Lower leg skin (tissue), 4 donors: ENCODE measurements around the gene TAAR1. TPM values are rescaled to one million over a fixed set of nuclear protein-coding genes. Genes with fewer than 3 reads are reported as not detected.
"Not testable (repeated sequence)": the region's sequence is repeated elsewhere in the genome, so short reads cannot be mapped to it uniquely, and the experiment has no call there.

Experiments used
- DNase-seq, 2 donors: peaks; one replicate each; pipeline ENCODE4 v3.0.0-alpha.2; 2019; ENCODE audit warnings: low spot score in 2 of 2
- H3K4me3 ChIP-seq: fragments of 200-600 bp; sonication (generic); 2 replicates; pipeline ENCODE4 v1.5.1; 2017; ENCODE audit warnings: mild to moderate bottlenecking, low read depth; ENCODE audit not compliant: poor library complexity, severe bottlenecking
- POLR2A ChIP-seq, 2 donors: fragments of 450-650 bp; IDR thresholded peaks; one replicate each; pipeline ENCODE4 v1.6.1; 2016 to 2017; ENCODE audit warnings: antibody characterized with exemption in 2 of 2, mild to moderate bottlenecking in 1 of 2, moderate library complexity in 1 of 2
- WGBS, 2 donors: methylation state at CpG; one replicate each; pipeline ENCODE4 v1.1.5; 2018; 5-methylcytosine and 5-hydroxymethylcytosine counted together
- intact Hi-C: fragments of 100-400 bp; cut with DNase I; formaldehyde crosslinking; loops from one replicate; pipeline ENCODE4 v1.15.0; 2023; ENCODE audit warnings: low total_unique reads
- total RNA-seq, 4 donors: library from RNA; depleted of rRNA; stranded (reverse); fragments of >200 nt; gene quantifications; one replicate each; pipeline ENCODE4 v1.1.0, GENCODE V29; 2016
- TF ChIP-seq, protein P1 (sequence below), 3 donors: fragments of 450-650 bp; IDR thresholded peaks; one replicate each; pipeline ENCODE4 v1.5.1; 2016; ENCODE audit warnings: antibody characterized with exemption in 3 of 3, mild to moderate bottlenecking in 3 of 3, moderate library complexity in 2 of 3

Gene TAAR1
- total RNA-seq, 4 donors from 2014 or later = not detected

DNA sequence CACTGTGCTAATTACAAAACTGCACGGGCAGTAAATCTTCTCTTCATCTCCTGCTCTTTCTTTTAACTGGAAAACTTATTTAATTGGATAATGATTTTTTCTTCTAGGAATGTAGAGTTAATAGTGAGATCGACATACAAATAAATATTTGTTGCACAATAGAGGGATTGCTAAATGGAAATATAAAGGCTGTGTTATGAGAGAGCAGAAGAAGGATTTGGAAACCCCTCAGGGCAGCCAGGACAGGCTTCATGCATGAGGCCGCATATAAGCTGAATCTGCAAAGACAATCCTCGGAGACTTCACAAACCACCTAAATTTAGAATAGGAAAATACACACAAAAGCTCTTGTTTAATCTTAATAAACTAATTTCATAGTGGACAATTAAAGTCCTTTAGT lies 2.9 kb upstream of the TAAR1 start:
- 68 to 74% methylated on average over 4 of the region's 4 CpGs for WGBS, 2 donors
- TF ChIP-seq POLR2A (IDR thresholded peaks at IDR 0.05) = no peak
- TF ChIP-seq, protein P1, sequence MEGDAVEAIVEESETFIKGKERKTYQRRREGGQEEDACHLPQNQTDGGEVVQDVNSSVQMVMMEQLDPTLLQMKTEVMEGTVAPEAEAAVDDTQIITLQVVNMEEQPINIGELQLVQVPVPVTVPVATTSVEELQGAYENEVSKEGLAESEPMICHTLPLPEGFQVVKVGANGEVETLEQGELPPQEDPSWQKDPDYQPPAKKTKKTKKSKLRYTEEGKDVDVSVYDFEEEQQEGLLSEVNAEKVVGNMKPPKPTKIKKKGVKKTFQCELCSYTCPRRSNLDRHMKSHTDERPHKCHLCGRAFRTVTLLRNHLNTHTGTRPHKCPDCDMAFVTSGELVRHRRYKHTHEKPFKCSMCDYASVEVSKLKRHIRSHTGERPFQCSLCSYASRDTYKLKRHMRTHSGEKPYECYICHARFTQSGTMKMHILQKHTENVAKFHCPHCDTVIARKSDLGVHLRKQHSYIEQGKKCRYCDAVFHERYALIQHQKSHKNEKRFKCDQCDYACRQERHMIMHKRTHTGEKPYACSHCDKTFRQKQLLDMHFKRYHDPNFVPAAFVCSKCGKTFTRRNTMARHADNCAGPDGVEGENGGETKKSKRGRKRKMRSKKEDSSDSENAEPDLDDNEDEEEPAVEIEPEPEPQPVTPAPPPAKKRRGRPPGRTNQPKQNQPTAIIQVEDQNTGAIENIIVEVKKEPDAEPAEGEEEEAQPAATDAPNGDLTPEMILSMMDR (IDR thresholded peaks at IDR 0.05) = no peak
- no peak for DNase-seq
- intact Hi-C loops = no loop called here
- H3K4me3 ChIP-seq = no peak overlapping the region

DNA sequence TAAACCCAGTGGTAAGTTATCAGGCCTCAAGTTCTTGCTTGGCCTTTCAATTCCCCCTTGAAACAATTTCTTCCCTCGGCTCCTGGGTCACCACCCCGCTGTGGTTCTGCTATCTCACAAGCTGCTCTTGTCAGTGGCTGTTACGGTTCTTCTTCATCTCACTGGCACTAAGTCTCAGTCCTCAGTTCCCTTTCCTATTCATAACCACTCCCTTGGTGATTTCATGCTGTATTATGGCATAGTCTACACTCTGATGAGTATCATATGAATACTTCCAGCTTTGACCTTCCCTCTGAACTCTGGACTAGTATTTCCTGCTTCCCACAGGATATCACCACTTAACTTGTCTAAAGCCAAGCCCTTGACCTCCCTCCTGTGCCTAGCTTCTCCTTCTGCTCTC lies 7.9 kb downstream of the TAAR1 start:
- intact Hi-C loops = no loop called here
- no peak overlapping the region for H3K4me3 ChIP-seq
- TF ChIP-seq, protein P1 (IDR thresholded peaks at IDR 0.05) = no peak
- no peak for TF ChIP-seq POLR2A (IDR thresholded peaks at IDR 0.05)
- whole genome bisulfite sequencing, 2 donors = 69 to 80% methylated on average over 3 of the region's 3 CpGs
- DNase-seq = no peak

DNA sequence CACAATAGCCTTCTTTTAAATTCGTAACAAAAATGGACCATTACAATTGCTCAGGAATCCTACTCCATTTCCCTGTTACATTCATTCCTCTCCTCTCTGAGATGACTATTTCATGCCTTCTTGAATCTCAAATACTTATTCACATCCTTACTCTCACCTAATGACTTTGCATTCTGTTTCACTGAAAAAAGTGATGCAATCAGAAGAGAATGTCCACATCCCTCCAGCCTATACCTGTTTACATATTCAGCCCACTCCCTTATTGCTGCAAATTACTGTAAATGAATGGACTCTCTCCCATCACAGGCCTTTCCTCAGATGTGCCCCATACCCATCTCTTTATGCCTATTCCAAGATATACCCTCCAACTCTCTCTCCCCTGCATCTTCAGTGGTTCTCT lies 8.6 kb downstream of the TAAR1 start:
- 76 to 86% methylated on average over 1 of the region's 1 CpG for WGBS, 2 donors
- intact Hi-C loops = no loop called here
- no peak overlapping the region for H3K4me3 ChIP-seq
- DNase-seq = no peak
- TF ChIP-seq, protein P1 (IDR thresholded peaks at IDR 0.05) = no peak
- TF ChIP-seq POLR2A (IDR thresholded peaks at IDR 0.05) = no peak

DNA sequence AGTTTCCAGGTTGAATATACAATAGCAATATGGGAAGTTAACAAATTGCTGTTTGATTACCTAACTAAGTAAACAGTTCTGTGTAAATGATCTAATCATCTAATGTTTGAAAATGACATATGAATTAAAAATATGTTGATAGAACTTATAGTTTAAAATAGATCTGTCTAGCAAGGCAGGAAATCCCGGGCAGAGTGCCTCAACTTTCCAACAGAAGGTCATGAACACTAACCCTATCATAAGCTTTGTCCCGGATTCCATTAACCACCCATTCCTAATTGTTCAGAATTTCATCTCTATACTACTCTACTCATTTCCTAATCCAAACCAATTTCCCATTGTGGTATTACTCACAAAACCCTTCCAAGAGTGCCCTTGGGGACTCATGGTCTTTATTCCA lies 10.2 kb downstream of the TAAR1 start:
- intact Hi-C loops = no loop called here
- 66 to 72% methylated on average over 2 of the region's 2 CpGs for WGBS, 2 donors
- TF ChIP-seq, protein P1 (IDR thresholded peaks at IDR 0.05) = no peak
- TF ChIP-seq POLR2A (IDR thresholded peaks at IDR 0.05) = no peak
- no peak overlapping the region for H3K4me3 ChIP-seq
- DNase-seq = no peak

DNA sequence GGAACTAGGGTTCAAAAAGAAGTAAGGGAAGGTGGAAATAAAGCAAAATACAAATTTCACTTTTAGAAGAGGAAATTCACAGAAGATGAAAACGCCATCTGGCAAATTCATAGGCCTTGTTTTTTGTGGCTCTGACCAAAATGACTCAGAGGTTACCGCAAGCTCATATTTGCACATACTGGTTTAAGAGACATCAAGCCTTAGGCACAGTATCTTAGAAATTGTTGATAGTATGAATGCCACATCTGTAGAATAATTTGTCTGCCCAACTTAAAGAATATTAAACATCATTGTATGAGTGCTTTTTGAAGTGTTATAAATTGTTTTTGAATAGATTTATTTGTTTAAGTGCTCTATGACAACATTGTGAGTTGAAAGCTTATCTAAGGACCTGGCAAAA lies 10.6 kb downstream of the TAAR1 start:
- no peak for DNase-seq
- TF ChIP-seq, protein P1 (IDR thresholded peaks at IDR 0.05) = no peak
- no peak for TF ChIP-seq POLR2A (IDR thresholded peaks at IDR 0.05)
- WGBS, 2 donors = 49% methylated on average over 2 of the region's 2 CpGs
- H3K4me3 ChIP-seq = no peak overlapping the region
- intact Hi-C loops = no loop called here

DNA sequence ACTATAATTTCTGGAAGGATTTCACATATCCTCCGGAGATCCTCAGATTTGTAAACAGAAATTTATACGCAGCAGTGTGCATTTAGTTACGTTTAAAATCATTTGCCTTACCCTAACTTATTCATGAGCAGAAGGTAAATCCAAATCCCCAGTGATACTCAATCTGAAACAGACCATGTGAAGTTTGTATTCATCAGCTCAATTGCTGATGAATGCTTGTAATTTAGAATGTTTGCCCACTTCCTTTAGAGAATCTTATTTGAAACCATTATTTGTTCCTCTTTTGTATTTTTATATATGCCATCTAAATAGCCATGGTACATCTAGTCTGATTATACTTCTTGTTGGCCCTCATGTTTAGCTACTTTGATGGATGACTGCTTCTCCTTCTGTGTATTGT lies 15.4 kb downstream of the TAAR1 start:
- intact Hi-C loops = no loop called here
- 74 to 79% methylated on average over 3 of the region's 3 CpGs for WGBS, 2 donors
- TF ChIP-seq, protein P1 (IDR thresholded peaks at IDR 0.05) = no peak
- no peak for TF ChIP-seq POLR2A (IDR thresholded peaks at IDR 0.05)
- DNase-seq = no peak
- no peak overlapping the region for H3K4me3 ChIP-seq

DNA sequence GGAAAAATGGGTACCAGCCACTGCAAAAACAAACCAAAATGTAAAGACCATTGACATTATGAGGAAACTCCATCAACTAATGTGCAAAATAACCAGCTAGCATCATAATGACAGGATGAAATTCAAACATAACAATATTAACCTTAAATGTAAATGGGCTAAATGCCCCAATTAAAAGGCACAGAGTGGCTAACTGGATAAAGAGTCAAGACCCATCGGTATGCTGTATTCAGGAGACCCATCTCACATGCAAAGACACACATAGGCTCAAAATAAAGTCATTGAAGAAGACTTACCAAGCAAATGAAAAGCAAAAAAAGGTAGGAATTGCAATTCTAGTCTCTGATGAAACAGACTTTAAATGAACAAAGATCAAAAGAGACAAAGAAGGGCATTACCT lies 21.8 kb downstream of the TAAR1 start:
- intact Hi-C loops, DNase-seq, H3K4me3 ChIP-seq: not testable (repeated sequence)
- WGBS, 2 donors = 67 to 90% methylated on average over 1 of the region's 1 CpG

DNA sequence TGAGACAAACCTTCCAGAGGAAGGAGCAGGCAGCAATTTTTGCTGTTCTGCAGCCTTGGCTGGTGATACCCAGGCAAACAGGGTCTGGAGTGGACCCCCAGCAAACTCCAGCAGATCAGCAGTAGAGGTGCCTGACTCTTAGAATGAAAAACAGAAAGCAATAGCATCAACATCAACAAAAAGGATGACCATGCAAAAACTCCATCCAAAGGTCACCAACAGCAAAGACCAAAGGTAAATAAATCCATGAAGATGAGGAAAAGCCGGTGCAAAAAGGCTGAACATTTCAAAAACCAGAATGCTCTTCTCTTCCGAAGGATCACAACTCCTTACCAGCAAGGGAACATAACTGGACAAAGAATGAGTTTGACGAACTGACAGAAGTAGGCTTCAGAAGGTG lies 23.1 kb downstream of the TAAR1 start:
- intact Hi-C loops, H3K4me3 ChIP-seq, DNase-seq: not testable (repeated sequence)
- 90 to 93% methylated on average over 3 of the region's 3 CpGs for WGBS, 2 donors

DNA sequence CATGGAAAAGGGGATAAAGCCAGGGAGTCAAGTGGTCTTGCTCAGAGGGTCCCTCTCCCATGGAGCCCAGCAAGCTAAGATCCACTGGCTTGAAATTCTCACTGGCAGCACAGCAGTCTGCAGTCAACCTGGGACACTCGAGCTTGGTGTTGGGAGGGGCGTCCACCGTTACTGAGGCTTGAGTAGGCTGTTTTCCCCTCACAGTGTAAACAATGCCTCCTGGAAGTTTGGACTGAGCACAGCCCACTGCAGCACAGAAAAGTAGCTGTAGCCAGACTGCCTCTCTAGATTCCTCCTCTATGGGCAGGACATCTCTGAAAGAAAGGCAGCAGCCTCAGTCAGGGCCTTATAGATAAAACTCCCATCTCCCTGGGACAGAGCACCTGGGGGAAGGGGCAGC lies 23.7 kb downstream of the TAAR1 start:
- H3K4me3 ChIP-seq, intact Hi-C loops, DNase-seq: not testable (repeated sequence)
- WGBS, 2 donors = 44 to 49% methylated on average over 3 of the region's 3 CpGs
